Right atrium auricular region (tissue), 2 donors: ENCODE data around the gene LMF2. TPM values are rescaled to one million over a fixed set of nuclear protein-coding genes. Genes with fewer than 3 reads are reported as not detected.

Experiments used
- DNase-seq: peaks from one replicate; pipeline ENCODE4 v3.0.0-alpha.2; 2019; ENCODE audit warnings: low spot score
- H3K27ac ChIP-seq, 2 donors: fragments of 200-600 bp; sonication (generic); 1 replicate in 1 of 2; 2 replicates in 1 of 2; pipeline ENCODE4 v1.5.1; 2016 to 2019
- H3K27me3 ChIP-seq, 2 donors: fragments of 200-600 bp; sonication (generic); one replicate each; pipeline versions ENCODE4 v1.5.1 to v1.6.0; 2017 to 2019
- H3K36me3 ChIP-seq: fragments of 200-600 bp; sonication (generic); one replicate; pipeline ENCODE4 v1.5.1; 2016
- H3K4me1 ChIP-seq, 2 donors: fragments of 200-600 bp; sonication (generic); one replicate each; pipeline versions ENCODE4 v1.5.1 to v1.6.0; 2017 to 2019
- H3K4me3 ChIP-seq, 2 donors: fragments of 200-600 bp; sonication (generic); 1 replicate in 1 of 2; 2 replicates in 1 of 2; pipeline ENCODE4 v1.5.1; 2017 to 2019; ENCODE audit warnings: mild to moderate bottlenecking in 1 of 2, moderate library complexity in 1 of 2
- H3K9me3 ChIP-seq, 2 donors: fragments of 200-600 bp; sonication (generic); one replicate each; pipeline ENCODE4 v1.5.1; 2019
- total RNA-seq, 2 donors: library from RNA; depleted of rRNA; stranded (reverse); fragments of >200 nt; gene quantifications; one replicate each; pipeline ENCODE4 v1.1.0, GENCODE V29; 2016
- TF ChIP-seq, protein P1 (sequence below), 2 donors: fragments of 200-600 bp; sonication (generic); IDR thresholded peaks; one replicate each; pipeline ENCODE4 v1.5.1; 2019; ENCODE audit warnings: antibody characterized with exemption in 2 of 2

Gene LMF2
- total RNA-seq, 2 donors from 2014 or later: 30.1 to 33.8 TPM

DNA sequence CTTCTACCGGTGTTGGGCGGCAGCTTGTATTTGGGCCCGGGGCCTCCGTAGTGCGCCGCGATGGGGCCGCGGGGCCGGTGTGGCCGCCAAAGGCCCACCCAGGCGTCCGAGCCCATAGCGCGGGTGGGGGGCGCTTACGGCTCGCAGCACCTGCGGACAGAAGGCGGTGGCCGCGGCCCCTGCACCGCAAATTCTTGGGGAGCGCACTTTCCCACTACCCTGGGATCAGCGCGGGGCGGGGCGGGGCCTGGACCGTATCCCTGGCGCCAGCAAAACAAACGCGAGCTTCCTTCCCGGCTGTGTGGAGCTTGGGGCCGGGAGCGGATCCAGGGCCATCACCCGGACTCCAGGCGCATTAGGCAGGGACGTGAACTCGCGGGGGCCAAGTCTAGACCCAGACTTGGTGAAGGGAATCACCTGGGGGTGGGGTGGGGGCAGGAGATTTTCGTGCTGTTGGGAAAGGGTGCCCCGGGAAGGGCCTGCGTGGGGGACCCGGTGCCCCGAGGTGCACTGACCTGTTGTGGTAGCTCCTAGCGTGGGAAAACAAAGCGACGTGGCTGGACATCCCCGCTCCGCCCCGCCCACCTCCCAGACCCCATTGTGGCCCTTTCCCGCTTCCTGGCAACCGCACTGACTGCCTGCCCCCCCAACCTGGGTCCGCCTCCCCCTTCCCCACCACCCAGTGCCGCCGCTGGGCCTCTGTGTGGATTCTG lies 24.6 kb upstream of the LMF2 start:
- TF ChIP-seq, protein P1, sequence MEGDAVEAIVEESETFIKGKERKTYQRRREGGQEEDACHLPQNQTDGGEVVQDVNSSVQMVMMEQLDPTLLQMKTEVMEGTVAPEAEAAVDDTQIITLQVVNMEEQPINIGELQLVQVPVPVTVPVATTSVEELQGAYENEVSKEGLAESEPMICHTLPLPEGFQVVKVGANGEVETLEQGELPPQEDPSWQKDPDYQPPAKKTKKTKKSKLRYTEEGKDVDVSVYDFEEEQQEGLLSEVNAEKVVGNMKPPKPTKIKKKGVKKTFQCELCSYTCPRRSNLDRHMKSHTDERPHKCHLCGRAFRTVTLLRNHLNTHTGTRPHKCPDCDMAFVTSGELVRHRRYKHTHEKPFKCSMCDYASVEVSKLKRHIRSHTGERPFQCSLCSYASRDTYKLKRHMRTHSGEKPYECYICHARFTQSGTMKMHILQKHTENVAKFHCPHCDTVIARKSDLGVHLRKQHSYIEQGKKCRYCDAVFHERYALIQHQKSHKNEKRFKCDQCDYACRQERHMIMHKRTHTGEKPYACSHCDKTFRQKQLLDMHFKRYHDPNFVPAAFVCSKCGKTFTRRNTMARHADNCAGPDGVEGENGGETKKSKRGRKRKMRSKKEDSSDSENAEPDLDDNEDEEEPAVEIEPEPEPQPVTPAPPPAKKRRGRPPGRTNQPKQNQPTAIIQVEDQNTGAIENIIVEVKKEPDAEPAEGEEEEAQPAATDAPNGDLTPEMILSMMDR (IDR thresholded peaks at IDR 0.05): no peak
- Histone ChIP-seq H3K27me3 (peaks cover 0 to 7% of the 10 kb centered on the region in 2 donors), H3K4me1 (peaks cover 0 to 43% of the 10 kb centered on the region in 2 donors)

DNA sequence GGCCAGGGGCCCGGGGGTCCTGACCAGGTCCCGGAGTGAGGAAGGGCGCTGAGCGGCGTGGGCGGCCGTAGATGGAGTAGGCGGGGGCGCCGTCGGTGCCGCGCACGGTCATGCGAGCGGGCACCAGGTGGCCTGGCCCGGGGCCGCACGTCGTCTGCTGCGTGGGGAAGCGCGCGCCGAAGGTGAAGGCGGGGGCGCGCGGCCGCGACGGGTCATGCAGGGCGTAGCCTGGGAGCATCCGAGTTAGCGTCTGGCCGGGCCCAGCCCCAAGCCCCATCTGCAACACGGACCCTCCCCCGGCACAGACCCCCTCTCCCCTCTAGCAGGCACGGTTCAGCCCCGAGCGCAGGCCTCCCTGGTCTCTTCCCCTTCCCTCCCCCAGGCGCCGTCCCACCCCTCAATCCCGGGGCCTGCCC lies 24.1 kb upstream of the LMF2 start:
- no peak for DNase-seq
- Histone ChIP-seq H3K9me3 (no peaks in the 10 kb centered on the region), H3K27me3 (peaks cover 0 to 7% of the 10 kb centered on the region in 2 donors), H3K36me3 (no peaks in the 10 kb centered on the region), H3K4me3 (peak overlapping the region; percentile 47 to 67), H3K4me1 (peaks cover 0 to 49% of the 10 kb centered on the region in 2 donors), H3K27ac (peak overlapping the region; percentile 92 to 96)
- TF ChIP-seq, protein P1 (IDR thresholded peaks at IDR 0.05): no peak

More for the DNA sequence above, 24.6 kb upstream of the LMF2 start:
- peak overlapping the region; percentile 92 to 96 for H3K27ac ChIP-seq
- peak; percentile 86 for DNase-seq
- H3K9me3 ChIP-seq: no peaks in the 10 kb centered on the region
- H3K4me3 ChIP-seq: peak overlapping the region; percentile 47 to 67
- no peaks in the 10 kb centered on the region for H3K36me3 ChIP-seq

DNA sequence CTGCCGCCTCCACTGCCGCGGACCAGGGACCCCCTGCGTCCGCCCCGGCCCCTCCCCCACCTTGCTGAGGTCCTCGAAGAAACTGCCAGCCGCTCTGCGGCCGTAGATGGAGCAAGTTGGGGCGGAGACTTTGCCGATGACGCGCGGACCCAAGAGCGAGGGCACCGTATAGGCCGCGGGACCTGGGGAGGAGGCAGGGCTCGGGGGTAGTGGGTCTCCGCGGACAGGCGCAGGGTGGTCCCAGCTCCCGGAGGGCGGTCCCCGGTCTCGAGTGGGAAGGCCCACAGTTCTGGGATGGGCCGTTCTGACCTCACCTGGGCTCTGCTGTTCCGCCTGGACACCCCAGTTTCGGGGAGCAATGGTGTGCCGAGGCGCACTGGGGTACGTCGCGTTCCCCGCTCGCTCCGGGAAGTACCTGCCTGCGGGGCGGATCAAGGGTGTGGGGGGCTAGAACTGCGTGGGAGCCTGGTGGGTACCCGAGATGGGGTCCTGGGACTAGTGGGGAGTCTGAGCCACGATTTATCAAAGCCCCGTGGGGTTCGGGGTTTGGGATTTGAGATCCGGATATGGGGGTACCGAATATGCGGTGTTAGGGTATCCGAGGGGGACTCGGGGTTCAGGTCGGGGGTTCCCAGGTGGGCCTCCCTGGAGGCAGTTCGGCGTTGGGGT lies 23.5 kb upstream of the LMF2 start:
- Histone ChIP-seq H3K9me3 (no peaks in the 10 kb centered on the region), H3K4me3 (peak overlapping the region; percentile 47 to 67), H3K36me3 (no peaks in the 10 kb centered on the region), H3K4me1 (peaks cover 0 to 53% of the 10 kb centered on the region in 2 donors), H3K27ac (peak overlapping the region; percentile 92 to 96), H3K27me3 (peaks cover 0 to 7% of the 10 kb centered on the region in 2 donors)
- TF ChIP-seq, protein P1 (IDR thresholded peaks at IDR 0.05): no peak
- DNase-seq: peak; percentile 92

DNA sequence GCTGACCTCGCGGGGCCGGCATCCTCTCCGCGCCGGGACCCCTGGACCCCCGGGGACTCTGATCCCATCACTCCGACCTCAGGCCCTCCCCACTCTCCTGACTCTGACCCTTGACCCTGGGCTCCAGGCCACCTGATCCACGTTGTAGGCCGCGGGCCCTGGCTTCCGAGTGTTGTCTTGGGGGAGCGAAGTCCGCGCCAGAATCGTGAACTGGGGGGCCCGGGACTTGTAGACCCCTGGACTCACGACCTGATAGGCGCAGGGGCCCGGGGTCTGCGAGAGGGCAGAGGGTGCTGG lies 23.0 kb upstream of the LMF2 start:
- H3K9me3 ChIP-seq: no peaks in the 10 kb centered on the region
- no peak for DNase-seq
- peak overlapping the region; percentile 47 to 67 for H3K4me3 ChIP-seq
- peaks cover 0 to 7% of the 10 kb centered on the region in 2 donors for H3K27me3 ChIP-seq
- TF ChIP-seq, protein P1 (IDR thresholded peaks at IDR 0.05): no peak
- peaks cover 0 to 53% of the 10 kb centered on the region in 2 donors for H3K4me1 ChIP-seq
- H3K36me3 ChIP-seq: no peaks in the 10 kb centered on the region
- H3K27ac ChIP-seq: peak overlapping the region; percentile 92 to 96

DNA sequence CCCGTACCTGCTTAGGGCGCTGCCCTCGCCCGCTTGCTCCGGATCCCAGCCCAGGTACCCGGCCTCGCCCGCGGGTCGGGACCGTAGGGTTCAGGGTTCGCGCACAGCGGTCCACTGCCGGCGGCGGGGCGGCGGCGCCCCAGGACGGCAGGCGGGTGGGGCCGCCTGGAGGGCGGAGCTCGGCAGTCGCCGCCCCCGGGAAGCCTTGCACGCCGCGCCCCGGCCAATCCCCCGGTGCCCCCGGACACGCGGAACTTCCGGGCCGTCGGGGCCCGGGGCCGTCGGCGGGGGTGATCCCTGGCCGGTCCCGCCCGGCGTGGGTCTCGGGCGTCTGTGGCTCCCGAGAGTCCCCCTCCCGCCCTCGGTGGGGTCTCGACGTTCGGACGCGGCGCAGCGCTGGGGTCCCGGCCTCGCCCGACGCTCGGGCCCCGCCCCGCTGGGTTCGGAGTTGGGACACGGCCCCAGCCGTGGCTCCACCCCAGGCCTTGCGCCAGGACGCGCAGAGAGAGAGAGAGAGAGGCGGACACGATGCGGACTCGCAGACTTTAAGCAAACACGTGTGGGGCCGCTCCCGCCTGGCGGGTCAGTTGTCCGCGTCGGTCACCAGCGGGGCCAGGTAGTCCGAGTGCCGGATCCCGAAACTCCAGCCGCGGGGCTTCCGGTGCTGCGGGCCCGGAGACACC lies 22.5 kb upstream of the LMF2 start, which contains the start of gene TYMP:
Gene TYMP, minus strand, starts transcription at position 116 of the 683 bp plus-strand sequence. CDS start 303 bp downstream, outside the sequence.
- H3K4me3 ChIP-seq: peak within 1 kb of the TSS; percentile 47 to 67
- no peaks in the 10 kb centered on the region for H3K36me3 ChIP-seq
- H3K27me3 ChIP-seq: peaks cover 0 to 7% of the 10 kb centered on the region in 2 donors
- TF ChIP-seq, protein P1 (IDR thresholded peaks at IDR 0.05): no peak
- H3K4me1 ChIP-seq: peaks cover 0 to 53% of the 10 kb centered on the region in 2 donors
- no peaks in the 10 kb centered on the region for H3K9me3 ChIP-seq
- peak; percentile 90 for DNase-seq
- H3K27ac ChIP-seq: peak within 1 kb of the TSS; percentile 92 to 96
